ENCODE measurements around the gene PITPNB. TPM values are rescaled to one million over a fixed set of nuclear protein-coding genes. Genes with fewer than 3 reads are reported as not detected.

PITPNB gene
- total RNA-seq, 1 donor from 2014 or later = 74.4 TPM

- TF ChIP-seq CTCF (IDR thresholded peaks at IDR 0.05; ENCODE audit: unreplicated experiment) = no peak
- no peak overlapping the region for H3K4me3 Mint-ChIP-seq (ENCODE audit: low read depth)
- DNase-seq (ENCODE audit: low spot score, unreplicated experiment) = no peak
- no peak overlapping the region for H3K27ac Mint-ChIP-seq
- H3K4me1 Mint-ChIP-seq (ENCODE audit: low read depth) = peaks cover 15% of the 10 kb centered on the region
- H3K27me3 Mint-ChIP-seq = no peaks in the 10 kb centered on the region
- H3K9me3 Mint-ChIP-seq (ENCODE audit: low read depth) = no peaks in the 10 kb centered on the region
- H3K36me3 Mint-ChIP-seq (ENCODE audit: insufficient read depth) = peaks cover 23% of the 10 kb centered on the region
Observed at GRCh38 chr22:27859336-27859735, 59.7 kb downstream of the PITPNB start.

GRCh38 chr22:27858626-27859025 lies 60.4 kb downstream of the PITPNB start:
- no peak for TF ChIP-seq CTCF (IDR thresholded peaks at IDR 0.05; ENCODE audit: unreplicated experiment)
- DNase-seq (ENCODE audit: low spot score, unreplicated experiment) = no peak
- Mint-ChIP-seq H3K4me1 (ENCODE audit: low read depth) (peaks cover 12% of the 10 kb centered on the region), H3K36me3 (ENCODE audit: insufficient read depth) (peaks cover 23% of the 10 kb centered on the region), H3K27ac (no peak overlapping the region), H3K27me3 (no peaks in the 10 kb centered on the region), H3K4me3 (ENCODE audit: low read depth) (no peak overlapping the region), H3K9me3 (ENCODE audit: low read depth) (no peaks in the 10 kb centered on the region)

GRCh38 chr22:27857443-27857842 lies 61.6 kb downstream of the PITPNB start:
- no peak overlapping the region for H3K27ac Mint-ChIP-seq
- peaks cover 28% of the 10 kb centered on the region for H3K36me3 Mint-ChIP-seq (ENCODE audit: insufficient read depth)
- no peak for TF ChIP-seq CTCF (IDR thresholded peaks at IDR 0.05; ENCODE audit: unreplicated experiment)
- no peak overlapping the region for H3K4me3 Mint-ChIP-seq (ENCODE audit: low read depth)
- no peaks in the 10 kb centered on the region for H3K9me3 Mint-ChIP-seq (ENCODE audit: low read depth)
- DNase-seq (ENCODE audit: low spot score, unreplicated experiment) = no peak
- peaks cover 7% of the 10 kb centered on the region for H3K4me1 Mint-ChIP-seq (ENCODE audit: low read depth)
- H3K27me3 Mint-ChIP-seq = no peaks in the 10 kb centered on the region

GRCh38 chr22:27856386-27856785 lies 62.7 kb downstream of the PITPNB start:
- peaks cover 8% of the 10 kb centered on the region for H3K4me1 Mint-ChIP-seq (ENCODE audit: low read depth)
- no peak overlapping the region for H3K4me3 Mint-ChIP-seq (ENCODE audit: low read depth)
- no peak for DNase-seq (ENCODE audit: low spot score, unreplicated experiment)
- H3K27me3 Mint-ChIP-seq = no peaks in the 10 kb centered on the region
- no peak overlapping the region for H3K27ac Mint-ChIP-seq
- H3K9me3 Mint-ChIP-seq (ENCODE audit: low read depth) = no peaks in the 10 kb centered on the region
- no peak for TF ChIP-seq CTCF (IDR thresholded peaks at IDR 0.05; ENCODE audit: unreplicated experiment)
- H3K36me3 Mint-ChIP-seq (ENCODE audit: insufficient read depth) = peaks cover 28% of the 10 kb centered on the region

GRCh38 chr22:27853424-27853823 lies 65.6 kb downstream of the PITPNB start:
- DNase-seq (ENCODE audit: low spot score, unreplicated experiment) = no peak
- peaks cover 19% of the 10 kb centered on the region for H3K4me1 Mint-ChIP-seq (ENCODE audit: low read depth)
- peaks cover 32% of the 10 kb centered on the region for H3K36me3 Mint-ChIP-seq (ENCODE audit: insufficient read depth)
- no peak overlapping the region for H3K27ac Mint-ChIP-seq
- H3K9me3 Mint-ChIP-seq (ENCODE audit: low read depth) = no peaks in the 10 kb centered on the region
- no peak overlapping the region for H3K4me3 Mint-ChIP-seq (ENCODE audit: low read depth)
- TF ChIP-seq CTCF (IDR thresholded peaks at IDR 0.05; ENCODE audit: unreplicated experiment) = no peak
- no peaks in the 10 kb centered on the region for H3K27me3 Mint-ChIP-seq
